Endothelial cell (in vitro differentiated cells): Measurements from ENCODE around the gene DUOX1. TPM values are rescaled to one million over a fixed set of nuclear protein-coding genes. Genes with fewer than 3 reads are reported as not detected.

ENCODE experiments used
- DNase-seq: peaks from one replicate; pipeline ENCODE4 v3.0.0; 2021; ENCODE audit warnings: low spot score
- H3K27ac Mint-ChIP-seq: one replicate; pipeline ENCODE4 v1.8.0; 2021; ENCODE audit warnings: mixed read lengths, inconsistent platforms; ENCODE audit not compliant: unreplicated experiment
- H3K27me3 Mint-ChIP-seq: one replicate; pipeline ENCODE4 v1.8.0; 2021; ENCODE audit warnings: mild to moderate bottlenecking, moderate library complexity, mixed read lengths, inconsistent platforms; ENCODE audit not compliant: unreplicated experiment
- H3K36me3 Mint-ChIP-seq: one replicate; pipeline ENCODE4 v1.8.0; 2021; ENCODE audit warnings: mild to moderate bottlenecking, low read depth, mixed read lengths, inconsistent platforms; ENCODE audit not compliant: unreplicated experiment
- H3K4me1 Mint-ChIP-seq: one replicate; pipeline ENCODE4 v1.8.0; 2021; ENCODE audit warnings: mild to moderate bottlenecking, mixed read lengths, inconsistent platforms; ENCODE audit not compliant: unreplicated experiment
- H3K4me3 Mint-ChIP-seq: one replicate; pipeline ENCODE4 v1.8.0; 2021; ENCODE audit warnings: mild to moderate bottlenecking, mixed read lengths, inconsistent platforms; ENCODE audit not compliant: unreplicated experiment
- H3K9me3 Mint-ChIP-seq: one replicate; pipeline ENCODE4 v1.8.0; 2021; ENCODE audit warnings: mixed read lengths, inconsistent platforms; ENCODE audit not compliant: unreplicated experiment
- total RNA-seq: library from RNA; stranded (reverse); fragmentation: NEBNext Ultra II Directional; extraction: Animal tissue kit (Norgen Biotek cat#: 25700); gene quantifications from one replicate; pipeline ENCODE4 v1.2.1, GENCODE V29; 2021; ENCODE audit not compliant: unreplicated experiment
- TF ChIP-seq, protein P1 (sequence below): fragments of 200-600 bp; sonication (generic); IDR thresholded peaks from one replicate; pipeline ENCODE4 v1.5.0; 2021; ENCODE audit warnings: antibody characterized with exemption; ENCODE audit not compliant: unreplicated experiment

The DUOX1 gene
- total RNA-seq, 1 donor from 2014 or later = not detected

DNA sequence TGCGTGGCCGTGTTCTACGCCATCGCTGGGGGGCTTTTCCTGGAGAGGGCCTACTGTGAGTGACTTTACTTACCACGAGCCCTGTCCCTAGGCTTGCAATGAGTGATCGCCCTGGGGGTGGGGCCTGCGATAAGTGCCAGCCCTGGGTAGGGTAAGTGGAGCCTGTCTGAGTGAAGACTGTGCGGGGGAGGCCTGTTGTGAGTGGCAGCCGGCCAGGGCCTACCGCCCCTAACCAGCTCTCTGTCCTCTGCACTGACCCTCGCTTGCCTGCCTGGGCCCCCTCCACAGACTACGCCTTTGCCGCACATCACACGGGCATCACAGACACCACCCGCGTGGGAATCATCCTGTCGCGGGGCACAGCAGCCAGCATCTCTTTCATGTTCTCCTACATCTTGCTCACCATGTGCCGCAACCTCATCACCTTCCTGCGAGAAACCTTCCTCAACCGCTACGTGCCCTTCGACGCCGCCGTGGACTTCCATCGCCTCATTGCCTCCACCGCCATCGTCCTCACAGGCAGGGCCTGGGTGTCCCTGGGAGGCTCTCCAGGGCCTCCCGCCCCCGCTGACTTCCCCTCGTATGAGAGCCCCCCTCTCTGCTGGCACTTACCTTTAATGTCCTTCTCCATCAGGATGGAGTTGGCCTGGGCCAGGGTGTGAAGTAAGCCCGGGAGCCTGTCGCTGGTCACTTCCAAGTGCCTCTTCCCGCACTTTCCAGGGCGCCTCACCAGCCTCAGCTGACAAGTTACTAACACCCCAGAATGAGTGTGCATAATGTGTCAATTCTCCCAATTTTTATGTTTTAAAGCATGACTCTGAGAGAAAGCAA, 22.4 kb downstream of the DUOX1 start:
- H3K4me1 Mint-ChIP-seq = peaks cover 5% of the 10 kb centered on the region
- DNase-seq = no peak
- no peak overlapping the region for H3K4me3 Mint-ChIP-seq
- peaks cover 8% of the 10 kb centered on the region for H3K36me3 Mint-ChIP-seq
- peaks cover 3% of the 10 kb centered on the region for H3K9me3 Mint-ChIP-seq
- H3K27ac Mint-ChIP-seq = no peak overlapping the region
- TF ChIP-seq, protein P1, sequence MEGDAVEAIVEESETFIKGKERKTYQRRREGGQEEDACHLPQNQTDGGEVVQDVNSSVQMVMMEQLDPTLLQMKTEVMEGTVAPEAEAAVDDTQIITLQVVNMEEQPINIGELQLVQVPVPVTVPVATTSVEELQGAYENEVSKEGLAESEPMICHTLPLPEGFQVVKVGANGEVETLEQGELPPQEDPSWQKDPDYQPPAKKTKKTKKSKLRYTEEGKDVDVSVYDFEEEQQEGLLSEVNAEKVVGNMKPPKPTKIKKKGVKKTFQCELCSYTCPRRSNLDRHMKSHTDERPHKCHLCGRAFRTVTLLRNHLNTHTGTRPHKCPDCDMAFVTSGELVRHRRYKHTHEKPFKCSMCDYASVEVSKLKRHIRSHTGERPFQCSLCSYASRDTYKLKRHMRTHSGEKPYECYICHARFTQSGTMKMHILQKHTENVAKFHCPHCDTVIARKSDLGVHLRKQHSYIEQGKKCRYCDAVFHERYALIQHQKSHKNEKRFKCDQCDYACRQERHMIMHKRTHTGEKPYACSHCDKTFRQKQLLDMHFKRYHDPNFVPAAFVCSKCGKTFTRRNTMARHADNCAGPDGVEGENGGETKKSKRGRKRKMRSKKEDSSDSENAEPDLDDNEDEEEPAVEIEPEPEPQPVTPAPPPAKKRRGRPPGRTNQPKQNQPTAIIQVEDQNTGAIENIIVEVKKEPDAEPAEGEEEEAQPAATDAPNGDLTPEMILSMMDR = no peak
- H3K27me3 Mint-ChIP-seq = peaks cover 2% of the 10 kb centered on the region

GRCh38 chr15:45155739-45156138, 25.9 kb downstream of the DUOX1 start:
- Mint-ChIP-seq H3K36me3 (peaks cover 8% of the 10 kb centered on the region), H3K4me3 (peak overlapping the region; percentile 59), H3K27ac (no peak overlapping the region), H3K9me3 (peaks cover 3% of the 10 kb centered on the region), H3K27me3 (peaks cover 13% of the 10 kb centered on the region), H3K4me1 (peaks cover 13% of the 10 kb centered on the region)
- no peak for DNase-seq
- TF ChIP-seq, protein P1 = no peak

DNA sequence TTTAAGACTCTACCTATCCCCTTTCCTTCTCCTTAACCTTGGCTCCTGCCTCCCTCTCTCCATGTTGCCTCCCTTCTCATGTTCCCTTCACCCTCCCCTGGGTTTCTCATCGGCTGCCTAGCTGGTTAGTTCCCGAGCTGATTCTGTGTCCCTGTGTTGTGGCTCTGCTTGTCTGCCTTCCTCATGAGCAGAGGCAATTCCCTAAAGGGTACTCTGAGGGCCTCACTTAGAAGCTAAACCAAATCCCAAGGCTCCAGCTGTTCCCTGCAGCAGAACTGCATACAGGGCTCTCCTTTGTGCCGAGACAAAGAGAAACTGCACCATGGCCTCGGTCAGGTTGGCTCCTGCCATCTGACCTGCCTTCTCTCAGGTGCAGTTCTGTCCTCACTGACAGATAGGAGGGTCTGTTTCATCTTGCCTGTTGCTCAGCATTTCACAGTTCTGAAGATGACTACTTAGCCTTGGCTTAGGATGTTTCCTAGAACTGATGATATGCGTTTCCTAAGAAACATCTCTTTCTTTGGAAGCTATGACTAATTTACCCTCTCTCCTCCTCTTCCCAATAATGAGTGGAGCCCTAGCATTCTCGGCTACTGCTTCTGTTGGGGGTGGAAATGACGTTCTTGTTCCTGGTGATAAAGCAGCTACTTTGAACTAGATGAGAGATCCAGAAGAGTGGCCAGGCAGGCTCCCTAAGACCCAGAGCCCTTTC, 27.1 kb downstream of the DUOX1 start:
- DNase-seq = no peak
- Mint-ChIP-seq H3K9me3 (peaks cover 3% of the 10 kb centered on the region), H3K27me3 (peaks cover 13% of the 10 kb centered on the region), H3K4me3 (no peak overlapping the region), H3K36me3 (peaks cover 8% of the 10 kb centered on the region), H3K27ac (no peak overlapping the region), H3K4me1 (peaks cover 16% of the 10 kb centered on the region)
- TF ChIP-seq, protein P1 = no peak

- peaks cover 3% of the 10 kb centered on the region for H3K9me3 Mint-ChIP-seq
- H3K4me3 Mint-ChIP-seq = no peak overlapping the region
- no peak for DNase-seq
- peaks cover 11% of the 10 kb centered on the region for H3K27me3 Mint-ChIP-seq
- H3K36me3 Mint-ChIP-seq = peaks cover 3% of the 10 kb centered on the region
- TF ChIP-seq, protein P1 = no peak
- H3K27ac Mint-ChIP-seq = no peak overlapping the region
- peaks cover 18% of the 10 kb centered on the region for H3K4me1 Mint-ChIP-seq
These were observed 28.2 kb downstream of the DUOX1 start for GRCh38 chr15:45157974-45158373.

- Mint-ChIP-seq H3K36me3 (no peaks in the 10 kb centered on the region), H3K9me3 (peaks cover 2% of the 10 kb centered on the region), H3K27ac (peak overlapping the region; percentile 6), H3K27me3 (peaks cover 13% of the 10 kb centered on the region), H3K4me1 (peaks cover 15% of the 10 kb centered on the region), H3K4me3 (no peak overlapping the region)
- TF ChIP-seq, protein P1 = no peak
- no peak for DNase-seq
These were observed 31.9 kb downstream of the DUOX1 start for GRCh38 chr15:45161666-45162065.
